ENCODE results near the gene POLR1G. TPM values are rescaled to one million over a fixed set of nuclear protein-coding genes. Genes with fewer than 3 reads are reported as not detected.

POLR1G gene
- total RNA-seq, 1 experiment from 2014 or later, result 30.5 TPM

- H3K4me1 ChIP-seq (ENCODE audit: control insufficient read depth in 1 of 2, insufficient read depth in 2 of 2, low read length in 2 of 2), result peaks cover 42 to 84% of the 10 kb centered on the region in 2 experiments
- ChIA-PET RAD21 (ENCODE audit: low non-redundant PET in 1 of 2, low total read pairs in 2 of 2, uncharacterized antibody in 2 of 2, unreplicated experiment in 2 of 2) (interaction anchor here in 1 of 2 experiments (1.0 kb wide), 1 partner anchor 55 kb away, joined by 6 read pairs; no protein-coding TSS in a partner anchor), CTCF (interaction anchor here (0.9 to 3.7 kb wide), 5 partner anchors 15 to 61 kb away, joined by 3 to 24 read pairs (median 6); no protein-coding TSS in a partner anchor), POLR2A (interaction anchor here (0.7 to 1.9 kb wide), 10 partner anchors 10 to 617 kb away, joined by 3 to 16 read pairs (median 7); partner anchors contain the start of genes FOSB and PPP1R13L)
- no peaks in the 10 kb centered on the region for H3K9me3 ChIP-seq (ENCODE audit: control insufficient read depth in 1 of 2, insufficient read depth in 1 of 2, low read depth in 1 of 2, low read length in 2 of 2)
- ATAC-seq (peak; percentile 66), DNase-seq (ENCODE audit: low read depth, low spot score) (peak; percentile 91)
- TSS peak; percentile 88 for BruUV-seq (replicated peaks)
- intact Hi-C loops (cut with micrococcal nuclease), result loop anchor here (1.0 kb wide), 1 partner anchor 218 kb away; no protein-coding TSS in a partner anchor
- peak overlapping the region; percentile 93 to 96 for H3K4me3 ChIP-seq (replicated peaks in 1 of 2; ENCODE audit: low read depth in 1 of 2, low read length in 2 of 2)
- H3K4me2 ChIP-seq (ENCODE audit: low read length), result peak overlapping the region; percentile 100
- no peaks in the 10 kb centered on the region for H4K20me1 ChIP-seq (ENCODE audit: insufficient read depth)
- peak overlapping the region; percentile 99 for H3K27ac ChIP-seq (ENCODE audit: low read depth, low read length)
- H2AFZ ChIP-seq (ENCODE audit: low read depth, low read length, poor library complexity, severe bottlenecking), result no peak overlapping the region
- H3K79me2 ChIP-seq (ENCODE audit: insufficient read depth, low read length), result peaks cover 32% of the 10 kb centered on the region
- H3K36me3 ChIP-seq (ENCODE audit: control insufficient read depth in 1 of 2, insufficient read depth in 2 of 2, low read length in 2 of 2), result peaks cover 0 to 9% of the 10 kb centered on the region in 2 experiments; a peak in 2 of 4 replicates
- no peaks in the 10 kb centered on the region for H3K27me3 ChIP-seq (ENCODE audit: insufficient read depth, low read length)
- H3K9me2 ChIP-seq (ENCODE audit: insufficient read depth), result no peaks in the 10 kb centered on the region
- H3K9ac ChIP-seq (ENCODE audit: low read length), result peak overlapping the region; percentile 87
- TF ChIP-seq ZBTB33 (IDR thresholded peaks at IDR 0.05; ENCODE audit: extremely low read depth, insufficient replicate concordance, low read length), result no peak
- TF ChIP-seq EGR1 (IDR thresholded peaks at IDR 0.05; ENCODE audit: low read depth), result peak; percentile 53; the same call in 1 of the 2 replicates
- TF ChIP-seq POLR2A (IDR thresholded peaks at IDR 0.05; ENCODE audit: borderline replicate concordance, extremely low read depth, insufficient read depth, insufficient read length), result no peak
- peak; percentile 98 for TF ChIP-seq FOSL1 (IDR thresholded peaks at IDR 0.05; ENCODE audit: low read depth)
- no peak for TF ChIP-seq CEBPB (IDR thresholded peaks at IDR 0.05; ENCODE audit: low read depth)
- TF ChIP-seq JUND (IDR thresholded peaks at IDR 0.05), result peak; percentile 97
- TF ChIP-seq ATF3 (IDR thresholded peaks at IDR 0.05), result no peak
- no peak for TF ChIP-seq EZH2 (IDR thresholded peaks at IDR 0.05)
- TF ChIP-seq CTCF (IDR thresholded peaks at IDR 0.05 in 2 of 3, conservative IDR thresholded peaks at IDR 0.05 in 1 of 3; ENCODE audit: borderline replicate concordance in 1 of 3, insufficient read depth in 1 of 3, low read depth in 2 of 3, low read length in 2 of 3), result no peak
- peak; percentile 39 for TF ChIP-seq TCF7L2 (IDR thresholded peaks at IDR 0.05; ENCODE audit: borderline replicate concordance, extremely low read depth, insufficient read depth, insufficient read length)
- no peak; the same call in 1 of the 2 replicates for TF ChIP-seq ELF1 (IDR thresholded peaks at IDR 0.05; ENCODE audit: borderline replicate concordance, low read depth)
- no peak for TF ChIP-seq RAD21 (IDR thresholded peaks at IDR 0.05; ENCODE audit: low read depth)
- TF ChIP-seq YY1 (IDR thresholded peaks at IDR 0.05; ENCODE audit: extremely low read depth, insufficient replicate concordance, low read depth, low read length), result no peak
- peak; percentile 49 for TF ChIP-seq SIN3A (IDR thresholded peaks at IDR 0.05; ENCODE audit: low read depth)
- no peak for TF ChIP-seq ZNF274 (IDR thresholded peaks at IDR 0.05; ENCODE audit: low read depth, low read length)
- TF ChIP-seq SRF (IDR thresholded peaks at IDR 0.05; ENCODE audit: low read depth), result no peak; the same call in 1 of the 2 replicates
- TF ChIP-seq REST (IDR thresholded peaks at IDR 0.05; ENCODE audit: low read depth), result no peak
Measured at GRCh38 chr19:45424191-45425058, 18.0 kb downstream of the POLR1G start.

All from HCT116 (cell line).